ENCODE results near the gene SLC39A5.
A peak's percentile ranks its signal among the peaks of the same experiment; 100 is the strongest.

SLC39A5 gene

DNA sequence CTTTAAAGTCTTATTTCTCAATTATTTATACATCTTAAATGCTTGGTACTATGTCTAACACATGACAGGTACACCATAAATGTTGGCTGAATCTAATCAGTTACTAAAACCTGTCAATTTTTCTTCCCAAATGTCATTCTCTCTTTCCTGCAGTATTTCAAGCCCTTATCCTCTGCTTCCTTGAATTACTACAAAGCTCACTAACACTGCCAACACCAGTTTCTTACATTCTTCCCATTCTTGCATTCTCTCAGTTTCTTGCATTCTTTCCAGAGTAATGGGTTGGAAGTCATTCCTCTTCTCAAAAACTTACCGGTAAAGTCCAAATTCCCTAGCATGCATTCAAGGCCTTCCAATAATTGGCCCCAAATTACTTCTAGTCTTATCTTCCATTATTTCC lies 31.0 kb upstream of the SLC39A5 start:
- in situ Hi-C loops (cut with HindIII; ENCODE audit: low sequenced_read_pairs), result no loop called here
- no peak for DNase-seq (ENCODE audit: low read depth)
- H3K4me3 ChIP-seq (ENCODE audit: low read depth, low read length), result no peak overlapping the region
- TF ChIP-seq, protein P1, sequence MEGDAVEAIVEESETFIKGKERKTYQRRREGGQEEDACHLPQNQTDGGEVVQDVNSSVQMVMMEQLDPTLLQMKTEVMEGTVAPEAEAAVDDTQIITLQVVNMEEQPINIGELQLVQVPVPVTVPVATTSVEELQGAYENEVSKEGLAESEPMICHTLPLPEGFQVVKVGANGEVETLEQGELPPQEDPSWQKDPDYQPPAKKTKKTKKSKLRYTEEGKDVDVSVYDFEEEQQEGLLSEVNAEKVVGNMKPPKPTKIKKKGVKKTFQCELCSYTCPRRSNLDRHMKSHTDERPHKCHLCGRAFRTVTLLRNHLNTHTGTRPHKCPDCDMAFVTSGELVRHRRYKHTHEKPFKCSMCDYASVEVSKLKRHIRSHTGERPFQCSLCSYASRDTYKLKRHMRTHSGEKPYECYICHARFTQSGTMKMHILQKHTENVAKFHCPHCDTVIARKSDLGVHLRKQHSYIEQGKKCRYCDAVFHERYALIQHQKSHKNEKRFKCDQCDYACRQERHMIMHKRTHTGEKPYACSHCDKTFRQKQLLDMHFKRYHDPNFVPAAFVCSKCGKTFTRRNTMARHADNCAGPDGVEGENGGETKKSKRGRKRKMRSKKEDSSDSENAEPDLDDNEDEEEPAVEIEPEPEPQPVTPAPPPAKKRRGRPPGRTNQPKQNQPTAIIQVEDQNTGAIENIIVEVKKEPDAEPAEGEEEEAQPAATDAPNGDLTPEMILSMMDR (IDR thresholded peaks at IDR 0.05; ENCODE audit: low read depth, low read length, missing control alignments), result no peak

DNA sequence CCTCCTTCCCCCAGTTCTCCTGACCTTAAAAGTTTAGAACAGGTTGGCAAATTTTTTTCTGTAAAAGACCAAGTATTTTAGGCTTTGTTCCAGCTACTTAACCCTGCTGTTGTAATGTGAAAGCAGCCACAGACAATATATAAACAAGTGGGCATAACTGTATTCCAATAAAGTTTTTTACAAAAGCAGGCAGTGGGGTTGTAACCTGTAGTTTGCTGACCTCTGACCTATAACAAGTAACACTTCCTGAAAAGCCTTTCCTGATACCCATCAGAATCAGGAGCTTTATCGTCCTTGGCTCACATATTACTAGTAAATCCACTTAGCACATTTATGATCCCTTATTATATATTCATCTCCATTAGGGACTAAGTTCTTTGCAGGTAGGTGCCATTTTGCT lies 27.5 kb upstream of the SLC39A5 start:
- no peak overlapping the region for H3K4me3 ChIP-seq (ENCODE audit: low read depth, low read length)
- TF ChIP-seq, protein P1 (IDR thresholded peaks at IDR 0.05; ENCODE audit: low read depth, low read length, missing control alignments), result no peak
- in situ Hi-C loops (cut with HindIII; ENCODE audit: low sequenced_read_pairs), result no loop called here
- DNase-seq (ENCODE audit: low read depth), result no peak

DNA sequence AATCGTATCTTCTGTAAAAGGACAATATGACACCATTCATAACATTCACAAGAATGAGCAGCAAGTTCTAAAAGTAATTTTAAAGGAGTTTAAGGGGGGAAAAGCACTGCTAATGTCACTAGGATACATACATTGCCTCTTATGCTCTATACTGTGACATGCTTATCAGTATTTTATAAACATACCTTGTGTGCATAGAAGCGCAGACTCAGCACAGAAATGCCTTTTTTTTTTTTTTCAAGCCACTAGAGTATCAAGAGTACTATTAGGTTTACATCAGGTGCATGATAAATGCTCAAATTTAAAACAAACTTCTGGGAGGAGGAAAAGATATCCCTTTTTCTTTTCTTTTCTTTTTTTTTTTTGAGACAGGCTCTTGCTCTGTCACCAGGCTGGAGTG lies 27.0 kb upstream of the SLC39A5 start:
- DNase-seq (ENCODE audit: low read depth), result no peak
- in situ Hi-C loops (cut with HindIII; ENCODE audit: low sequenced_read_pairs), result no loop called here
- H3K4me3 ChIP-seq (ENCODE audit: low read depth, low read length), result no peak overlapping the region
- TF ChIP-seq, protein P1 (IDR thresholded peaks at IDR 0.05; ENCODE audit: low read depth, low read length, missing control alignments), result no peak

DNA sequence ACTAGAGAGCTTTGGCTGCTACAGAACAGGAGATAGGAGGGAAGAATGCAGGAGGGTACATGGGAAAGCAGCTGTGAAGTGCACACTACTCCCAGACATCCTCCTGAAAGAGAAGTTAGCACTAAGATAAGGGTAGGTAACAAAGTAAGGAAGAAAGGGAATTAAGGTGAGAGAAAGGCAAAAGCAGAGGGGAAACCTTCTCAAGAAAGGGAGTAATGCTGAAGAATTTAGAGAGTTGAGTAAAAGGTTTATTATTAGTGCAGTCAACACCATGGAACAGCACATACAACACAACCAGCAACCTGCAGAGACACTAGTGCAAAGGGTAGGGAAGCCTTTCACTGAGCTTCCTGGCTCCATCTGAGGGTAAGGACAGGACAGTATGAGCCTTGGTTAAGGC lies 25.6 kb upstream of the SLC39A5 start:
- in situ Hi-C loops (cut with HindIII; ENCODE audit: low sequenced_read_pairs), result no loop called here
- TF ChIP-seq, protein P1 (IDR thresholded peaks at IDR 0.05; ENCODE audit: low read depth, low read length, missing control alignments), result no peak

DNA sequence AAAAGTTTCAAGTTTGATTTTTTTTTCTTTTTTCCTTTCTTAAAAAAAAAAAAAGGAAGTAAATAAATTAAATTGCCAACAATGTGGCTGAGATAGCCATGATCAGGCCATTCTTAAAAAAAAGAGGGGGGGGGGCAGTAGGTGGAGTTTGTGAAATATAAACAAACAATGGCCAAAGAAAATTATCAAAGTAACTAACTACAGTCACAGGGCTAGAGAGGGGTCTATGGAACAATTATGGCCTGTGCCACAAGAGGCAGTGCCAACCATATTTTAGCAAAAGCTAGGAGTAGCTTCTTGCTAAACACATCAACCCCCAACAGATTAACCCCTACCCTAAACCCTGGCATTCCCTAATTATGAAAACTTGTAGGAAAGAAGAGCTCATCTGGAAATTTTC lies 24.4 kb upstream of the SLC39A5 start:
- H3K4me3 ChIP-seq (ENCODE audit: low read depth, low read length), result no peak overlapping the region
- TF ChIP-seq, protein P1 (IDR thresholded peaks at IDR 0.05; ENCODE audit: low read depth, low read length, missing control alignments), result no peak
- no peak for DNase-seq (ENCODE audit: low read depth)
- in situ Hi-C loops (cut with HindIII; ENCODE audit: low sequenced_read_pairs), result no loop called here

More for the DNA sequence above, 25.6 kb upstream of the SLC39A5 start:
- H3K4me3 ChIP-seq (ENCODE audit: low read depth, low read length), result no peak overlapping the region
- no peak for DNase-seq (ENCODE audit: low read depth)

DNA sequence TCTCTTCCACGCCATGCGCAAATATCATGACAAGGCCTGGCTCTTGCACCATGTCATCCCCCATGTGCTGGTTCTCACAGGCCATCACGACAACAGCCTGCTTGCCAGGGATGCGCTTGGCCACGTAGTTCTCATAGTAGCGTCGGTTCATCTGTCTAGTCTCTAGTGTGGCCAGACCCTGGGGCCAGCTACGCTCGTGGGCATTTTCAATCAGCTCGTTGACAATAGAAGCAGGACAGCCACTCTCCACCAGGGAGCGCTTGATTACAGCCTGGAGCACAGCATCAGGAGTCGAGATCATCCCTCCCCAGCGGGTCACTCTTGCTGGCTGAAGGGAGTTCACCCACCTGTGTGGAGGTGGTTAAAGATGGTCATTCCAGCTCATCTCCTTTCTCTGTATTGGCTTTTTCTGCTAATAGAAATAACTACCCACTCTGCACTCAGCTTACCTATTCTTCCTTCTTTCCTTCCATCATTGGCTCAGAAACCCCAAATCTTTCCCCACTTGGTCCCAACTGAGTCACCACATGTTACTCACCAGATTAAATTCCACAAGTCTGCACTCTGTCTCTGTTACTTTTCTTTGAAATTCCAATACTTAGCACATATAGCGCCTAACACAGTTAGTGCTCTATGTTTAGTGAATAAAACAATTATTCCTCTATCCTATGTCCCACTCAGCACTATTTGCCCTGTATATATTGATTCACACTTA lies 23.2 kb upstream of the SLC39A5 start:
- in situ Hi-C loops (cut with HindIII; ENCODE audit: low sequenced_read_pairs), result no loop called here
- no peak overlapping the region for H3K4me3 ChIP-seq (ENCODE audit: low read depth, low read length)
- TF ChIP-seq, protein P1 (IDR thresholded peaks at IDR 0.05; ENCODE audit: low read depth, low read length, missing control alignments), result peak; percentile 82
- peak; percentile 19 for DNase-seq (ENCODE audit: low read depth)

Data from astrocyte of the cerebellum (primary cell).